ENCODE measurements around the gene TAS1R1.

- TF ChIP-seq CTCF (optimal IDR thresholded peaks at IDR 0.05 in 1 of 3, IDR thresholded peaks at IDR 0.05 in 1 of 3, conservative IDR thresholded peaks at IDR 0.05 in 1 of 3; ENCODE audit: extremely low read depth in 1 of 3, insufficient read depth in 2 of 3, low read length in 3 of 3), result no peak
- TF ChIP-seq EZH2 (IDR thresholded peaks at IDR 0.05; ENCODE audit: low read length), result no peak
Observed at GRCh38 chr1:6538956-6539355, 16.2 kb upstream of the TAS1R1 start.
